ENCODE measurements around the gene SLC24A4.

The SLC24A4 gene

GRCh38 chr14:92510972-92511371 is 188.0 kb downstream of the SLC24A4 start:
- no peak for FAIRE-seq

GRCh38 chr14:92511453-92512238 is 188.7 kb downstream of the SLC24A4 start:
- FAIRE-seq: peak; percentile 66

DNA sequence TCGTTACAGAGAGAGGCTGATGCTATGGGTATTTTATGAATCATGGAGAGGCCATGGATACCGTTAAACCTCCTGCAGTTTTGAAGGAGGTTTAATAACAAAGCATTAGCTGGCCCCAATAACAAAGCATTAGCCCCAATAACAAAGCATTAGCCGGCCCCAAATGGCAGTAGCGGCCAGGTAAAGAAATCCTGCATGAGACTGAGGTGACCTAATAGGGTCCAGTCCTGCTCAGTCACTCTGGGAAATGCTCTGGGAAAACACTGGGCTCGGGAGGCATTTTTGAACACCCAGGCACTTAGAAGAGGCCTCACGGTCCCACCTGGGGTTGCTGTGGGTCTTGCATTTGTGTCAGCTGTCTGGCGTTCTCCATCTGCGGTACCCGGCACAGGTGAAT is 189.8 kb downstream of the SLC24A4 start:
- no peak for FAIRE-seq

DNA sequence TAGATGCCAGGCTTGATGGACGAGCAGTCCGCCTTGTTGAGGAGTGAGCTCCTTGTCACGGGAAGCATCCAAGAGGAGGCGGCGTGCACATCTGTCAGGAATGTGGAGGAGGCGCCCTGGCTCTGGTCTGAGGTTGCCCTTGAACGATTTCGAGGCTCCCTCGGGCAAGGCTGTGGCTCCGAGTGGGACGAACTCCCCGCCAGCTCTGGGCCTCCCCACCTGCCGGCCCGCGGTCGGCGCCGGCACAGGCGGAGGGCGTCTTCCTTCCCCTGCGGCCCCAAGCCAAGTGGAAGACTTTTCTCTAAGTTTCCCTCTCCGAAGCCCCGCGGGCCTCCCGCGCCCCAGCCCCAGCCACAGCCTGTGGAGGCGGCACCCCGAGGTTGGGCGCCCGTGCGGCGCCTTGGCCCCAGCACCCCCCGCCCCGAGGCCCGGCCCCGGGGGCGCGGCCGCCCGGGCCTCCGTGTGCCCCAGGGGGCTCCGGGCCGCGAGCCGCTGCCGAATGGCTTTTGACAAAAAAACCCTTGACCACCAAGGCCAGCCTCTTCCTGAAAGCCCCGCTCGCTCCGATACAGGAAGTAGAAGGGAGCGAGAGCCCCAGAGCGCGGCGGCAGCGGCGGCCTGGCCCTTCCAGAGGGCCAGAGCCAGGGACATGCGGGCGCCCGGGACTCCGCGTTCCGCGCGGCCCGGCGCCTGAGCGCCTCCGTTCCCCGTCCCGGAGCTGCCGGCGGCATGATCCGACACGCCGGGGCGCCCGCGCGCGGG is 190.4 kb downstream of the SLC24A4 start, which contains the start of gene RIN3:
RIN3 (plus strand) TSS at position 578 of the 762 bp plus-strand sequence; CDS start at position 730, 152 bp downstream.
- no peak for FAIRE-seq

DNA sequence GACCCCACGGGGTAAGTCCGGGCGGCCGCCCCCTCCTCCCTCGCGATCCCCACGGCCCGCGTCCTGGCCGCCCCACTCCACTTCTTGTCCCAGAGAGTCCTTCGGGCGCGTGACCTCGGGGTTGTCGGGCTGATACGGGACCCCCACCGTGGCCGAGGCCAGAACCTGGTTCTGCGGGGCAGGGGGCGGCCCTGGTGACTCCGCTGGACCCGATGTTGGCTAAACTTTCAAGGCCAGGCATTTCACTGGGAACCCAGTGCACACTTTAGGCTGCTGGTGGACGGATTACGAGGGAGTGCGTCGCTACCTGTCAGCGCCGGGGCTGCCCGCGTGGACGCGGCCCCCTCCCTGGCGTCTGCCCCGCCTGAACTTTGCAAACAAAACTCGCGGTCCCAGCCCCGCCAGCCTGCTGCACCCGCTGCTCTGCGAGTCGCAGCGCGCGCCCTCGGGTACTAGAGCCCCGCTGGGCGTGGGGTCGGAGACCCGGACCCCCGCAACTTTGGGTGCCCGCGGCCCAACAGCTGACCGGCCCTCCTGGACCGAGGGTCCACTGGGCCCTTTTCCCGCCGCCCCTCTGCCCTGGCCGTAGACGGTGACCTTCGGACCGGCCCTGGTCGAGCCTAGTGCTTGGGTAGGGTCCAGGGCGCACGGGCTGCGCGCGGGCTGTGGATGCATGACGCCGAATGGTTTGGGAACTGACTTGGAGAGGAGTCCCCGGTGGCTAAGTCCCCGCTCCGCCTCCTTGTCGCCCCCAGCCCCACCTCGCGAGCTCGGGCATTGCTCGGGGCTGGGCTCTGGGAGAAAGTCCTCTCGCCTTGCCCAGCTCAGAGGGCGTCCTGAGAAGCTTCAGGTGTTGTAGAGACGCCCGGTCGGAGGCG is 191.2 kb downstream of the SLC24A4 start:
- FAIRE-seq: no peak

GRCh38 chr14:92514844-92515514 is 192.0 kb downstream of the SLC24A4 start:
- FAIRE-seq: no peak

- no peak for FAIRE-seq
These were observed 192.8 kb downstream of the SLC24A4 start for GRCh38 chr14:92515546-92516343.

DNA sequence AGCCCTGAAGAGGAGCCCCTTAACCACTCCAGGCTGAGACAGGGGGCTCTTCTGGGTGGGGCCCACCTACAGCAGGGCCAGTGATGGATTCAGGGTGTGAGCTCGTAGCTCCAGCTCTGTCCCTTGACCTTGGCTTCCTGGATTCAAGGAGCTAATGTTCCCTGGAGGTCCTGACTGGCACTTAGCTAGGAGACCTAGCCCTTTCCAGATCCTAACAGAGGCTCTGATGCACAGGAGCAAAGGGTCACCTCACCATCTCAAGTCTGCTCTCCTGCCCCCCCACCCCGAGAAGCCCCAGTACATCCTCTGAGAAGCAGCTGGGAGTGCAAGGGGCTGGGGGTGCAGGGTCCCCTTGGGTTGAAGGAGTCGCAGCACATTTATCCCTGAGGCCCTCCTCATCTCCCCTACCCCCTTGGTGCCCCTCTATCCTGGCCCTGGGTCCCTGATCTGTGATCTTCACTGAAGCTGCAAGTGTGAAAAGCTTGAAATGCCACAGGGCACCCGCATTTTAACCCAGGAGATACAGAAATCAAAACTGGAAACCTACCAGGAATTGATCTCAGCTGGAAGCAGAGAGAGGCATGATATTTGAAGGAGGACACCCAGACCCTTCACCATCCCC is 193.5 kb downstream of the SLC24A4 start:
- no peak for FAIRE-seq

- no peak for FAIRE-seq
These were observed 194.1 kb downstream of the SLC24A4 start for GRCh38 chr14:92516966-92517506.

- no peak for FAIRE-seq
These were observed 194.8 kb downstream of the SLC24A4 start for GRCh38 chr14:92517761-92518160.

DNA sequence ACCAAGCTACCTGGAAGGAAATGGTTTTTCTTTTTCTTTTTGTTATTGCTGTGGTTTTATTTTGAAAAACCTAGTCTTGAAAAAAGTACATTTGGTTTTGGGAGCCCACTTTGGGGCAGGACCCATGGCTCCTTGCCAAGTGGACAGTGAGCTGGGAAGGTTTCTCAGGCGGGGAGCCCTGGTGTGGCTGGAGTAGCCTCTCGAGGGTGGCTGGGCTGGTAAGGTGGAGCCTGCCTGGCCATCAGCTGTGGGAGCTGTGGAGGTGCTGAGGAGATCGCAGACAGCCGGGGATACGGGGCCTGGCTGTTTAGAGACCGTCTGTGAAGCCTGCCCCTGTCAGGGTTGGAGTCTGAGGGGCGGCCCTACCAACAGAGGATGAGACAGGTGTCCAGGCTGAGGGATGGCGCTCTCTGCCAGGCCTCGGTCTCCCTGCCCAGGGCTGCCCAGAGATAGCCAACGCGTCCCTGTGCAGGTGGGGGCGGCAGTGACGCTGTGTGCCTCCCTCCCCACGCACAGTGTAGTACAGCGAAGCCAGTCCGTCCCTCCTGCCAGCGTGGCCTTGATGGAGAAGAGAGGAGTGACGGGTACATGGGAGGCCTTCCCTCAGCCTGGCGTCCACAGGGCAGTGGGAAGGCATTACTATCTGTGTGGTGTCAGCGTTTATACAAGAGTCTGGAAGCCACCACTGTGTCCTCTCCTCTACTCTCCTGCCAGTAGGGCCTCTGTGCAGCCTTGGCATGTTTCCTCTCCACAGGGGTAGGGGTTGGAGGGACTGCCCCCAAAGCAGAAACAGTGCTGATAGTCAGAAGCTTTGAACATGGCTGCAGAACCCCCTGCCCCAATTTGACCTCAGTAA is 196.5 kb downstream of the SLC24A4 start:
- no peak for FAIRE-seq

DNA sequence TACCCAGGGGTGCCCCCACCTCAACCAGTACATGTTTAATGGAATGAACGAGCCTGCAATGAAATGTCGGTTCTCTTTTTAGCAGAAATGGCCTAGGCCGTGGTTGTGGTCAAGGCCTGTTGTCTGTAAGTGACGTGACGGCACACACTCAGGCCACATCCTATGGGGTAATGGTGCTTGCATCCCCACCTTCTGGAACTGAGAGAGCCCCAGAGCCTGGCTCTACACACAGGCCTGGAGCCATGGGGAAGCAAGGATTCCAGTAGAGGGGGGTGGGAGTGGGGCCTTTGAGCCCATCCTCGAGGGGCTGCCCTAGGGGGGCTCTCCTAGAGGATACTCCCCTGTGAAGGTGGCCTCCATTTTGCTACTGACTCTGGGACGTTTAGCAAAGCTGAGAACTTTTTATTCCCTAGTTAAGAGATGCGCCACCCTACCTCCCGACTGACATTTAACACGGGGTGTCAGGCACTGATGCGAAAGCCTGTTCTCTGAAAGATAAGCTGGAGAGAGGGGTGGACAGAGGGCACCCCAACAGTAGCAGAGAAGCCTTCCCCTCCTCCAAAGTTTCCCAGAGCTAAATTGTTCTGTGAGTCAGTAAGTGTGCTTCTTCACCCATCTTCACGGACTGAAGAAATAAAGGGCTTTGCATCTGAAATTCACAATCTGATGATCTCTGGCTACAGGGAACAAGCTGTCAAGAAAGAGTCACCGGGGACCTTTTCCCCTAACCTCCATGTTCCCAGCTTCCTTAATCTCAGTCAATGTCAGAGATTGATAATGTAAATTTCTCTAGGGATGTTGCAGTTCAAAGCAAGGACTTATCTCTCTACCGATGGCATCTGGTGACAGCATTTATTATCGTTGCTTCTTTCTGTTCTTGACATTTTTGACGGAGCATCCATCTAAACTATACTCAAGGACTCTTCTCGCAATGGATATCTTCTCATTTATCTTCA is 197.4 kb downstream of the SLC24A4 start:
- FAIRE-seq: no peak

DNA sequence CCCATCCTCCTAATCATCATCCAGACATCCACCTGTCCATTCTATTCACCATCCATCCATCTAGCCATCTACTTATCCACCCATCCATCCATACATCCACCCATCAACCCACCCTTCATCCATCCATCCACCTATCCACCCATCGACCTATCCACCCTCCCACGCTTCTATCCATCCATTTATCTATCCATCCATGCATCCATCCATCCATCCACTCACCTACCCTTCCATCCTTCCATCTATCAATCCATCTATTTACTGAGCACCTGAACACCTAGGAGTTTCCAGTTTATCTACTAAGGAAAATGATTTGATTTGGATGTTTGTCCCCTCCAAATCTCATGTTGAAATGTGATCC is 198.1 kb downstream of the SLC24A4 start:
- no peak for FAIRE-seq

DNA sequence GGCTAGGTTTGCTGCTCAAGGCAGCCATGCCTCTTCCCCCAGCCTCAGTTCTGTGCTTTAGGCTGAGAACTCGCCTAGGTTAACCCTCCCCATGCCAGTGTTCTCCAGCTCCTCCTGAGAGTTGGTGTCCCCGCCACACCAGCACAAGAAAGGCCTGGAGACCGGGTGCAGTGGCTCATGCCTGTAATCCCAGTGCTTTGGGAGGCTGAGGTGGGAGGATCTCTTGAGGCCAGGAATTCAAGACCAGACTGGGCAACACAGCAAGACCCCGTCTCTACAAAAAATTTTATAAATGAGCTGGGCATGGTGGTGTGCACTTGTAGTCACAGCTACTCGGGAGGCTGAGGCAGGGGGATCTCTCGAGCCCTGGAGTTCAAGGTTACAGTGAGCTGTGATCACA is 200.8 kb downstream of the SLC24A4 start:
- FAIRE-seq: no peak

- FAIRE-seq: no peak
These were observed 201.7 kb downstream of the SLC24A4 start for GRCh38 chr14:92524602-92525185.

DNA sequence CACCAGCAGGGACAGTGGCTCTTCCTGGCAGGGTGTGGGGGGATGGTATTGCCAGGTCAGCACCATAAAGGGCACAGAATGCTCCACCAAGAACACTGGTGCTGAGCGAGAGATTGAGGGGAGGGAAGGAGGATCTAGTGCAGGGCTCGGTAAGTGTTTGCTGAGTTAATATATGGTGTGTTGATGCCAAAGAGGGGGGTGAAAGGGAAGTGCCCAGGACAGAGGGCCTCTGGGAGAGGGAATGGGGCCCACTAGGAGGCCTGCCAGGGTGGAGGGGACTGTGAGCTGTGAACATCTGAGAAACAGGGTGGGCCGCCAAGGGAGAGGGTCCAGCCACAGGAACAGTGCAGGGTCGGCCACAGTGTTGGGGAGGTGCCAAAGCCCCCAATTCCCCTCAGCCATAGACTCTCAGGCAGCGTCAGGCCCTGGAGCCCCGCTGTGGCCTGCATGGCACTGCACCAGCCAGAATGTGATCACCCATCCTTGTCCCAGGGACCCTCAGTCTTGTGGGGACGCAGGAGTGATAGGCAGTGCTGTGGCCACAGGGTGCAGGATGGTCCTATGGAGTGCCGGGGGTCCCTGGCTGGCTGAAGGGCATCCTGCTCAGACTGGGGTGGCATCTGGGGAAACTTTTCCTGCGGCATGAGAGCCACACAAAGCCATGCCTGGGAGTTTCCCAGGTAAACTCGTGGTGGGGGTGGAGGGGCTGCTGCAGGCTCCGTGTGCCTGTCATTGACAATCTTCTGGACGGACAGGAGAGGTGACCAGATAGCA is 202.5 kb downstream of the SLC24A4 start:
- FAIRE-seq: no peak

- no peak for FAIRE-seq
These were observed 204.8 kb downstream of the SLC24A4 start for GRCh38 chr14:92527721-92528120.
